Measurements from ENCODE around the gene KRT82.

GRCh38 chr12:52454411-52455201 lies 48.5 kb upstream of the KRT82 start:
- TF ChIP-seq CTCF (IDR thresholded peaks at IDR 0.05) (no peak), POLR2A (IDR thresholded peaks at IDR 0.05) (no peak)

Measured in testis (tissue), 2 donors.